ENCODE data around the gene RNF217.

RNF217 gene

GRCh38 chr6:125102891-125103290, 140.7 kb downstream of the RNF217 start:
- Histone ChIP-seq H3K4me1 (ENCODE audit: control insufficient read depth, insufficient read depth, low read depth, low read length) (peaks cover 3% of the 10 kb centered on the region), H3K14ac (ENCODE audit: low read length in 2 of 2) (no peak overlapping the region), H2AFZ (ENCODE audit: low read depth, low read length) (no peak overlapping the region), H3K23ac (ENCODE audit: low read length in 2 of 2) (no peak overlapping the region), H2BK120ac (ENCODE audit: low read depth, low read length) (no peak overlapping the region), H3K27me3 (ENCODE audit: control insufficient read depth in 1 of 2, insufficient read depth in 1 of 2, low read length in 2 of 2) (no peaks in the 10 kb centered on the region), H3K9me3 (ENCODE audit: control insufficient read depth, low read length) (no peaks in the 10 kb centered on the region), H2AK5ac (ENCODE audit: low read length, severe bottlenecking) (no peak overlapping the region), H2BK15ac (ENCODE audit: low read depth, poor library complexity, severe bottlenecking) (no peak overlapping the region), H3K4ac (ENCODE audit: low read depth in 1 of 2, low read length in 2 of 2) (no peak overlapping the region), H3K4me2 (ENCODE audit: low read length, poor library complexity, severe bottlenecking) (no peak overlapping the region), H2BK5ac (ENCODE audit: low read depth, low read length, poor library complexity, severe bottlenecking) (no peak overlapping the region), H2BK12ac (ENCODE audit: low read length in 2 of 2) (peak overlapping the region in 1 of 2 experiments; percentile 33), H3K36me3 (ENCODE audit: control insufficient read depth in 1 of 2, insufficient read depth in 2 of 2, low read depth in 1 of 2, low read length in 2 of 2) (no peaks in the 10 kb centered on the region), H4K91ac (ENCODE audit: low read length) (peak overlapping the region; percentile 80), H3K79me1 (replicated peaks; ENCODE audit: low read length, poor library complexity, severe bottlenecking) (no peaks in the 10 kb centered on the region), H4K8ac (ENCODE audit: low read length) (peak overlapping the region; percentile 60), H3K4me3 (ENCODE audit: insufficient read depth in 1 of 2, low read depth in 1 of 2, low read length in 2 of 2) (no peak overlapping the region), H3K27ac (ENCODE audit: low read length, poor library complexity, severe bottlenecking) (peak overlapping the region; percentile 88), H3K18ac (ENCODE audit: low read depth in 1 of 2, low read length in 2 of 2) (peak overlapping the region in 1 of 2 experiments; percentile 70), H3K9ac (ENCODE audit: low read length) (no peak overlapping the region)
- peak; percentile 75 for DNase-seq
- WGBS: no CpG with 5 or more reads among the region's 2 CpGs

- Histone ChIP-seq H4K91ac (ENCODE audit: low read length) (no peak overlapping the region), H3K14ac (ENCODE audit: low read length in 2 of 2) (no peak overlapping the region), H2BK15ac (ENCODE audit: low read depth, poor library complexity, severe bottlenecking) (no peak overlapping the region), H2BK120ac (ENCODE audit: low read depth, low read length) (no peak overlapping the region), H2AFZ (ENCODE audit: low read depth, low read length) (no peak overlapping the region), H3K9ac (ENCODE audit: low read length) (peak overlapping the region; percentile 62), H3K4ac (ENCODE audit: low read depth in 1 of 2, low read length in 2 of 2) (peak overlapping the region in 1 of 2 experiments; percentile 35), H4K8ac (ENCODE audit: low read length) (peak overlapping the region; percentile 84), H3K36me3 (ENCODE audit: control insufficient read depth in 1 of 2, insufficient read depth in 2 of 2, low read depth in 1 of 2, low read length in 2 of 2) (no peaks in the 10 kb centered on the region), H3K23ac (ENCODE audit: low read length in 2 of 2) (no peak overlapping the region), H3K18ac (ENCODE audit: low read depth in 1 of 2, low read length in 2 of 2) (peak overlapping the region in 1 of 2 experiments; percentile 70), H3K27ac (ENCODE audit: low read length, poor library complexity, severe bottlenecking) (peak overlapping the region; percentile 99), H3K4me1 (ENCODE audit: control insufficient read depth, insufficient read depth, low read depth, low read length) (peaks cover 3% of the 10 kb centered on the region), H3K27me3 (ENCODE audit: control insufficient read depth in 1 of 2, insufficient read depth in 1 of 2, low read length in 2 of 2) (no peaks in the 10 kb centered on the region), H2BK12ac (ENCODE audit: low read length in 2 of 2) (no peak overlapping the region), H3K9me3 (ENCODE audit: control insufficient read depth, low read length) (peaks cover 9% of the 10 kb centered on the region), H3K79me1 (replicated peaks; ENCODE audit: low read length, poor library complexity, severe bottlenecking) (no peaks in the 10 kb centered on the region), H3K4me3 (ENCODE audit: insufficient read depth in 1 of 2, low read depth in 1 of 2, low read length in 2 of 2) (no peak overlapping the region), H2BK5ac (ENCODE audit: low read depth, low read length, poor library complexity, severe bottlenecking) (peak overlapping the region; percentile 97), H3K4me2 (ENCODE audit: low read length, poor library complexity, severe bottlenecking) (peak overlapping the region; percentile 34), H2AK5ac (ENCODE audit: low read length, severe bottlenecking) (peak overlapping the region; percentile 85)
- WGBS: 7% methylated on average over 3 of the region's 4 CpGs
- peak; percentile 74 for DNase-seq
Observed at GRCh38 chr6:125104425-125104824, 142.2 kb downstream of the RNF217 start.

- H3K4me1 ChIP-seq (ENCODE audit: control insufficient read depth, insufficient read depth, low read depth, low read length): peaks cover 1% of the 10 kb centered on the region
- H3K14ac ChIP-seq (ENCODE audit: low read length in 2 of 2): no peak overlapping the region
- no peak overlapping the region for H3K18ac ChIP-seq (ENCODE audit: low read depth in 1 of 2, low read length in 2 of 2)
- no peaks in the 10 kb centered on the region for H3K36me3 ChIP-seq (ENCODE audit: control insufficient read depth in 1 of 2, insufficient read depth in 2 of 2, low read depth in 1 of 2, low read length in 2 of 2)
- no peak overlapping the region for H3K4me2 ChIP-seq (ENCODE audit: low read length, poor library complexity, severe bottlenecking)
- no peak overlapping the region for H2BK12ac ChIP-seq (ENCODE audit: low read length in 2 of 2)
- H2AFZ ChIP-seq (ENCODE audit: low read depth, low read length): no peak overlapping the region
- no peaks in the 10 kb centered on the region for H3K79me1 ChIP-seq (replicated peaks; ENCODE audit: low read length, poor library complexity, severe bottlenecking)
- H3K23ac ChIP-seq (ENCODE audit: low read length in 2 of 2): no peak overlapping the region
- no peak overlapping the region for H3K4me3 ChIP-seq (ENCODE audit: insufficient read depth in 1 of 2, low read depth in 1 of 2, low read length in 2 of 2)
- no peak overlapping the region for H4K91ac ChIP-seq (ENCODE audit: low read length)
- no peak overlapping the region for H3K27ac ChIP-seq (ENCODE audit: low read length, poor library complexity, severe bottlenecking)
- H2AK5ac ChIP-seq (ENCODE audit: low read length, severe bottlenecking): no peak overlapping the region
- WGBS: 57% methylated on average over 1 of the region's 5 CpGs
- no peak overlapping the region for H2BK5ac ChIP-seq (ENCODE audit: low read depth, low read length, poor library complexity, severe bottlenecking)
- H3K9me3 ChIP-seq (ENCODE audit: control insufficient read depth, low read length): peaks cover 31% of the 10 kb centered on the region
- no peak overlapping the region for H4K8ac ChIP-seq (ENCODE audit: low read length)
- no peak overlapping the region for H2BK120ac ChIP-seq (ENCODE audit: low read depth, low read length)
- DNase-seq: no peak
- no peaks in the 10 kb centered on the region for H3K27me3 ChIP-seq (ENCODE audit: control insufficient read depth in 1 of 2, insufficient read depth in 1 of 2, low read length in 2 of 2)
- H2BK15ac ChIP-seq (ENCODE audit: low read depth, poor library complexity, severe bottlenecking): no peak overlapping the region
- H3K9ac ChIP-seq (ENCODE audit: low read length): no peak overlapping the region
- no peak overlapping the region for H3K4ac ChIP-seq (ENCODE audit: low read depth in 1 of 2, low read length in 2 of 2)
Observed at GRCh38 chr6:125107048-125107447, 144.8 kb downstream of the RNF217 start.

- no peak overlapping the region for H4K8ac ChIP-seq (ENCODE audit: low read length)
- peaks cover 1% of the 10 kb centered on the region for H3K4me1 ChIP-seq (ENCODE audit: control insufficient read depth, insufficient read depth, low read depth, low read length)
- no peak overlapping the region for H3K14ac ChIP-seq (ENCODE audit: low read length in 2 of 2)
- H2BK120ac ChIP-seq (ENCODE audit: low read depth, low read length): no peak overlapping the region
- H2BK12ac ChIP-seq (ENCODE audit: low read length in 2 of 2): no peak overlapping the region
- H2BK5ac ChIP-seq (ENCODE audit: low read depth, low read length, poor library complexity, severe bottlenecking): no peak overlapping the region
- no peak overlapping the region for H3K4ac ChIP-seq (ENCODE audit: low read depth in 1 of 2, low read length in 2 of 2)
- no peak overlapping the region for H3K23ac ChIP-seq (ENCODE audit: low read length in 2 of 2)
- no peak for DNase-seq
- H2BK15ac ChIP-seq (ENCODE audit: low read depth, poor library complexity, severe bottlenecking): no peak overlapping the region
- no peak overlapping the region for H3K4me3 ChIP-seq (ENCODE audit: insufficient read depth in 1 of 2, low read depth in 1 of 2, low read length in 2 of 2)
- H3K36me3 ChIP-seq (ENCODE audit: control insufficient read depth in 1 of 2, insufficient read depth in 2 of 2, low read depth in 1 of 2, low read length in 2 of 2): no peaks in the 10 kb centered on the region
- H3K27ac ChIP-seq (ENCODE audit: low read length, poor library complexity, severe bottlenecking): no peak overlapping the region
- no peaks in the 10 kb centered on the region for H3K79me1 ChIP-seq (replicated peaks; ENCODE audit: low read length, poor library complexity, severe bottlenecking)
- H4K91ac ChIP-seq (ENCODE audit: low read length): no peak overlapping the region
- 94% methylated on average over 1 of the region's 3 CpGs for WGBS
- H3K4me2 ChIP-seq (ENCODE audit: low read length, poor library complexity, severe bottlenecking): no peak overlapping the region
- H3K18ac ChIP-seq (ENCODE audit: low read depth in 1 of 2, low read length in 2 of 2): no peak overlapping the region
- H2AK5ac ChIP-seq (ENCODE audit: low read length, severe bottlenecking): no peak overlapping the region
- H3K9me3 ChIP-seq (ENCODE audit: control insufficient read depth, low read length): peaks cover 37% of the 10 kb centered on the region
- no peaks in the 10 kb centered on the region for H3K27me3 ChIP-seq (ENCODE audit: control insufficient read depth in 1 of 2, insufficient read depth in 1 of 2, low read length in 2 of 2)
- no peak overlapping the region for H3K9ac ChIP-seq (ENCODE audit: low read length)
- H2AFZ ChIP-seq (ENCODE audit: low read depth, low read length): no peak overlapping the region
Observed at GRCh38 chr6:125107896-125108295, 145.7 kb downstream of the RNF217 start.
